ENCODE measurements around the gene MAPK9.

- TF ChIP-seq CTCF (conservative IDR thresholded peaks at IDR 0.05; ENCODE audit: low read length) (no peak), EZH2phosphoT487 (IDR thresholded peaks at IDR 0.05; ENCODE audit: borderline replicate concordance, low read depth, low read length) (no peak)
Measured at GRCh38 chr5:180210961-180211760, 80.7 kb downstream of the MAPK9 start.

All from OCI-LY7 (cell line).